Gastroesophageal sphincter (tissue), 4 donors: Measurements from ENCODE around the gene ITGA11. TPM values are rescaled to one million over a fixed set of nuclear protein-coding genes. Genes with fewer than 3 reads are reported as not detected.
A peak's percentile ranks its signal among the peaks of the same experiment; 100 is the strongest.

Experiments
- ATAC-seq: fragments of 150-250 bp; one replicate; pipeline ENCODE4 v1.9.1; 2016; ENCODE audit warnings: mild to moderate bottlenecking, moderate library complexity
- H3K27ac ChIP-seq, 4 donors: fragments of 200-600 bp; sonication (generic) in 3 of 4; 1 replicate in 3 of 4; 2 replicates in 1 of 4; pipeline ENCODE4 v1.5.1; 2016 to 2019
- H3K27me3 ChIP-seq: fragments of 200-600 bp; sonication (generic); one replicate; pipeline ENCODE4 v1.5.1; 2019
- H3K36me3 ChIP-seq, 2 donors: fragments of 200-600 bp; sonication (generic); one replicate each; pipeline ENCODE4 v1.5.1; 2019; ENCODE audit warnings: control low read depth in 1 of 2
- H3K4me1 ChIP-seq, 3 donors: fragments of 200-600 bp; sonication (generic); 1 replicate in 2 of 3; 2 replicates in 1 of 3; pipeline ENCODE4 v1.5.1; 2016 to 2019; ENCODE audit warnings: control low read depth in 2 of 3
- H3K4me3 ChIP-seq, 2 donors: fragments of 200-600 bp; sonication (generic); one replicate each; pipeline ENCODE4 v1.5.1; 2019; ENCODE audit warnings: mild to moderate bottlenecking in 1 of 2, moderate library complexity in 1 of 2
- H3K9me3 ChIP-seq, 3 donors: fragments of 200-600 bp; sonication (generic); one replicate each; pipeline ENCODE4 v1.5.1; 2017 to 2019; ENCODE audit warnings: control low read depth in 2 of 3
- EP300 ChIP-seq: sonication (generic); formaldehyde crosslinking; IDR thresholded peaks from one replicate; pipeline ENCODE4 v1.6.1; 2017; ENCODE audit warnings: antibody characterized with exemption, mild to moderate bottlenecking
- POLR2A ChIP-seq, 2 donors: fragments of 450-650 bp; IDR thresholded peaks; one replicate each; pipeline ENCODE4 v1.6.1; 2017; ENCODE audit warnings: antibody characterized with exemption in 2 of 2, mild to moderate bottlenecking in 2 of 2, moderate library complexity in 1 of 2
- POLR2AphosphoS5 ChIP-seq: sonication (generic); formaldehyde crosslinking; IDR thresholded peaks from one replicate; pipeline ENCODE4 v1.6.1; 2017; ENCODE audit warnings: antibody characterized with exemption
- WGBS, 2 donors: methylation state at CpG; one replicate each; pipeline ENCODE4 v1.1.5; 2018; ENCODE audit warnings: low coverage in 1 of 2; 5-methylcytosine and 5-hydroxymethylcytosine counted together
- total RNA-seq, 4 donors: library from RNA; depleted of rRNA; stranded (reverse); fragments of >200 nt; gene quantifications; one replicate each; pipeline ENCODE4 v1.1.0, GENCODE V29; 2016
- TF ChIP-seq, protein P1 (sequence below), 4 experiments: fragments of 200-600 bp in 2 of 4; fragments of 450-650 bp in 2 of 4; sonication (generic) in 1 of 4; IDR thresholded peaks; one replicate each; pipeline ENCODE4 v1.5.1; 2017 to 2019; ENCODE audit warnings: antibody characterized with exemption in 4 of 4, mild to moderate bottlenecking in 2 of 4, moderate library complexity in 2 of 4

Gene ITGA11
- total RNA-seq, 4 donors from 2014 or later: 3.8 to 9.5 (median 6.7) TPM

DNA sequence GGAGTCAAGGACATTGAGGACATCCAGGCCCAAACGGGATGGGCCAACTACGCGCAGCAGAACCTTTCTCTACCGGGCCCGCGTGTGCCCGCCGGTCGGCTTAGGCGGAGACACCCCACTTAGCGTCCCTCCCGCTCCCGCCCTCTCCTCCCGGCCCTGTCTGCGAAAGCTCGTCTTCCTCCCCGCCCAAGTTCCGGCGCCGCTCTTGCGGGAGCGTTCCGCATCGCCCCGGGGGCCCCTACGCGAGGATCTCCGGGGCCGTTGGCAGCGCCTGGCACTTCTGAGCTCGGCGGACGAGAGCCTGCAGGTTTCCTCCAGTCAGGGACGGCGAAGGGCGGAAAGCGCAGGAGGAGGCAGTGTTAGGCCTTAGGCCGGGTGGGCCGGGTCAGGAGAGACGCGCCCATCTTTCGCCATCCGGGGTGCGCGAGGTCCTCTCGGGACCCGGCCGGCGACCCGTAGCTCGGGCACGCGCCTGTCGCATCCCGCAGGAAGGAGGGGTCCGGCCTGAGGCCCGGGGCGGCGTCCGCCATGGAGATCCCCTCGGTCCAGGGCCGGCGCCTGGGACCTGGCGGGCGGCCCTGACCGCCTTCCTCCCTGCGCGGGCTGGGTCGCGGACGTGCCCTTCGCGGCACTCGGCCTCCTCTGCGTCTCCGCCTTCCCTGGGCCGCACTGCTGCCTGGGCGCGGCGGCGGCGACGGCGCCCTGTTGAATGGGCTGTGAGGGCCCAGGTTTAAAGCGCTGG, 154.2 kb downstream of the ITGA11 start, which contains the start of gene FEM1B:
TSS of gene FEM1B (plus strand) at position 143 of the 742 bp plus-strand sequence. CDS start 673 bp downstream, outside the sequence.
- H3K27ac ChIP-seq: peak within 1 kb of the TSS; percentile 94 to 99 (median 98)
- WGBS, 2 donors: no CpG with 5 or more reads among the region's 85 CpGs
- peak within 1 kb of the TSS; percentile 58 to 82 for H3K4me3 ChIP-seq
- peaks cover 0 to 66% (median 16%) of the 10 kb centered on the region in 3 donors for H3K4me1 ChIP-seq
- peak; percentile 63 for TF ChIP-seq POLR2AphosphoS5
- TF ChIP-seq EP300: no peak
- peak; percentile 49 to 56 for TF ChIP-seq POLR2A (IDR thresholded peaks at IDR 0.05)
- TF ChIP-seq, protein P1, sequence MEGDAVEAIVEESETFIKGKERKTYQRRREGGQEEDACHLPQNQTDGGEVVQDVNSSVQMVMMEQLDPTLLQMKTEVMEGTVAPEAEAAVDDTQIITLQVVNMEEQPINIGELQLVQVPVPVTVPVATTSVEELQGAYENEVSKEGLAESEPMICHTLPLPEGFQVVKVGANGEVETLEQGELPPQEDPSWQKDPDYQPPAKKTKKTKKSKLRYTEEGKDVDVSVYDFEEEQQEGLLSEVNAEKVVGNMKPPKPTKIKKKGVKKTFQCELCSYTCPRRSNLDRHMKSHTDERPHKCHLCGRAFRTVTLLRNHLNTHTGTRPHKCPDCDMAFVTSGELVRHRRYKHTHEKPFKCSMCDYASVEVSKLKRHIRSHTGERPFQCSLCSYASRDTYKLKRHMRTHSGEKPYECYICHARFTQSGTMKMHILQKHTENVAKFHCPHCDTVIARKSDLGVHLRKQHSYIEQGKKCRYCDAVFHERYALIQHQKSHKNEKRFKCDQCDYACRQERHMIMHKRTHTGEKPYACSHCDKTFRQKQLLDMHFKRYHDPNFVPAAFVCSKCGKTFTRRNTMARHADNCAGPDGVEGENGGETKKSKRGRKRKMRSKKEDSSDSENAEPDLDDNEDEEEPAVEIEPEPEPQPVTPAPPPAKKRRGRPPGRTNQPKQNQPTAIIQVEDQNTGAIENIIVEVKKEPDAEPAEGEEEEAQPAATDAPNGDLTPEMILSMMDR (IDR thresholded peaks at IDR 0.05): peak in 2 of 4 experiments; percentile 39 to 56
- H3K27me3 ChIP-seq: no peaks in the 10 kb centered on the region
- peak; percentile 91 for ATAC-seq
- H3K36me3 ChIP-seq: no peaks in the 10 kb centered on the region
- no peaks in the 10 kb centered on the region for H3K9me3 ChIP-seq

DNA sequence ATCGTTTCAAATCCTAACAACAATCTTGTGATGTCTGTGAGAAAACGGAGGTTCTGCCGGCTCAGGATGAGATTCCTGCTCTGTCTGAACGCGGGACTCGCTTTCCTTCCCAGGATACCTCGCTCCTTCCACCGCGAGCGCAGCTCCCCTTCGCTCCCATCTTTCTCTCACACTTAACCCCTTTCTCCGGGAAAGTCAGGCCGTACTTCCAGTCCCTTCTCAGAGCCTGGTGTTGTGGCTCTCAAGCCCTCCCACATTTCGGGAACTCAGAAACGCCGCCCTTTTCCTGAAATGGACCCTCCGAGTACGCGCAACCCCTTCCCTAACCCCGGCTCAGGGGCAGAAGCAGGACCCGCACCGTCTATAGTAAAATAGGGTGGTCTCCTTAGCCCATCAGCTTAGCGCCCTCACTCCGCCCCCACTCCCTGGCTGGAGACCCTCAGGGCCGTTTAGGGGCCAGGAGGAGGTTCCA, 154.8 kb downstream of the ITGA11 start:
- WGBS, 2 donors: 0% methylated on average over 17 to 22 of the region's 25 CpGs
- peaks cover 0 to 66% (median 21%) of the 10 kb centered on the region in 3 donors for H3K4me1 ChIP-seq
- TF ChIP-seq EP300 (no peak), POLR2AphosphoS5 (peak; percentile 22), POLR2A (IDR thresholded peaks at IDR 0.05) (peak in 1 of 2 donors; percentile 36)
- TF ChIP-seq, protein P1 (IDR thresholded peaks at IDR 0.05): no peak
- peak; percentile 24 for ATAC-seq
- no peaks in the 10 kb centered on the region for H3K36me3 ChIP-seq
- H3K9me3 ChIP-seq: no peaks in the 10 kb centered on the region
- H3K27me3 ChIP-seq: no peaks in the 10 kb centered on the region
- peak overlapping the region; percentile 94 to 99 (median 98) for H3K27ac ChIP-seq
- peak overlapping the region; percentile 58 to 82 for H3K4me3 ChIP-seq

DNA sequence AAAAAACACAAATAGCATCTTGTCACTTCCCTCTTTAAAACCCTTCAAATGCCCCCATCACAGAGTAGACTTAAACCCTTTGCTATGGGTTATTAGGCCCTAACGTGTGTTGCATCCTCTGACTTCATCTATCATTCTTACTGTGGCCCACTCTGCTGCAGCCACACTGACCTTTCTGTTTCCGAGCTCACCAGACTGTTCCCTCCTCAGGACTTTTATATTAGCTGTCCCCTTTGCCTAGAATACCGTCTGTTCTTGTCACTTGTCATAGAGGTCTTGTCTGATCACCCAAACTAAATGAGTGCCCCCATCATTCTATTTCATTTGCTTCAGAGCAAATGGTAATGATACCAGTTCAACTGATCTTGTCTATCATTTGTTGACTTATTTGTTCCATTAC, 155.3 kb downstream of the ITGA11 start:
- 9 to 20% methylated on average over 3 of the region's 3 CpGs for WGBS, 2 donors
- Histone ChIP-seq H3K4me3 (peak overlapping the region; percentile 58 to 82), H3K36me3 (no peaks in the 10 kb centered on the region), H3K27me3 (no peaks in the 10 kb centered on the region), H3K4me1 (peaks cover under 1 to 66% (median 24%) of the 10 kb centered on the region in 3 donors), H3K9me3 (no peaks in the 10 kb centered on the region), H3K27ac (peak overlapping the region; percentile 94 to 99 (median 98))
- TF ChIP-seq, protein P1 (IDR thresholded peaks at IDR 0.05): no peak
- TF ChIP-seq EP300 (no peak), POLR2A (IDR thresholded peaks at IDR 0.05) (no peak), POLR2AphosphoS5 (no peak)
- no peak for ATAC-seq

DNA sequence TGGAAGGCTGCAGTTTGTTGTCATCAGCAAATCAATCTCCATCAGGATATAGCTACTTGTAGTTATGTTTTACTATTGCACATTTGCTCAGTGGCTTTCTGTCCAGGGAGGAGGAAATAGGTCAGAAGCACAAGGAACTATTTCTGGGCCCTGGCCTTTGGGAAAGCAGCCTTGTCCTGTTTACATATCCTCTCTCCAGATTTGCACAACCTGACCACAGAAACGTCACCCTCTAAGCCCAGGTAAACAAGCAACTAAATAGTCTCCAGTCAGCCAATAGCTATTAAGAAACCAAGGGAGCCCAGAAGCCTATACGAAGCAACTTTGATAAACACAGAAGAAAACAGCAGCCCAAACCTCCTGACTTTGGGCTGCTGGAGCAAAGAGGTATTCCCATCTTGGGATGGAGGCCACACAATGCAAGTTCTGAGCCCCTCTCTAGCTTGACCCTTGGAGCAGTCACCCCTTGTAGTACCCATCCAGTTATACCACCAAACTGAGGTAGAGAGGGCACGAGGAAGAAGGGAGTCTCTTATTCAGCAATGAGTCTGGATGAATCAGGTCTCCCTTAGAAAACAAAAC, 156.7 kb downstream of the ITGA11 start:
- ATAC-seq: no peak
- H3K4me3 ChIP-seq: no peak overlapping the region
- no peaks in the 10 kb centered on the region for H3K9me3 ChIP-seq
- H3K36me3 ChIP-seq: no peaks in the 10 kb centered on the region
- peaks cover 6 to 63% (median 24%) of the 10 kb centered on the region in 3 donors for H3K4me1 ChIP-seq
- H3K27ac ChIP-seq: peak overlapping the region in 3 of 4 donors; percentile 94 to 99 (median 97)
- TF ChIP-seq POLR2AphosphoS5 (no peak), EP300 (no peak), POLR2A (IDR thresholded peaks at IDR 0.05) (no peak)
- TF ChIP-seq, protein P1 (IDR thresholded peaks at IDR 0.05): no peak
- WGBS, 2 donors: 56% methylated on average over 3 of the region's 3 CpGs; no CpG with 5 or more reads in 1 of the 2 donors
- H3K27me3 ChIP-seq: no peaks in the 10 kb centered on the region
